GM12878 (cell line): ENCODE results near the gene HOXA2. TPM values are rescaled to one million over a fixed set of nuclear protein-coding genes. Genes with fewer than 3 reads are reported as not detected.

Source experiments
- ATAC-seq: fragments of 200-7000 bp; cut with Tn5 transposase; 3 replicates; pipeline ENCODE4 v1.9.1; 2020; ENCODE audit warnings: mild to moderate bottlenecking, moderate library complexity
- BruUV-seq: library from RNA; stranded (reverse); fragments of 400-500 nt; replicated peaks from 2 replicates; lab custom pipeline; 2021; lab: Mats Ljungman, UMichigan
- CTCF ChIA-PET: fragments of 300-600 bp; sonication (Branson Sonifier 250); formaldehyde crosslinking; extraction: SDS; loops from one replicate; lab custom pipeline; 2021; ENCODE audit warnings: inconsistent platforms; lab: Yijun Ruan, JAX
- POLR2A ChIA-PET: fragments of 350-600 bp; formaldehyde crosslinking; extraction: SDS; loops from one replicate; lab custom pipeline; 2021; ENCODE audit warnings: inconsistent platforms; lab: Charles Lee
- RAD21 ChIA-PET: fragments of 300-600 bp; sonication (Branson Sonifier 250); formaldehyde crosslinking; loops from one replicate; lab custom pipeline; 2023; ENCODE audit warnings: antibody characterized with exemption; ENCODE audit not compliant: unreplicated experiment; lab: Charles Lee
- SMC1A ChIA-PET: fragments of 300-600 bp; sonication (Branson Sonifier 250); formaldehyde crosslinking; loops from one replicate; lab custom pipeline; 2023; ENCODE audit not compliant: unreplicated experiment, uncharacterized antibody; lab: Charles Lee
- DNase-seq: peaks from one replicate; pipeline ENCODE4 v3.0.0-alpha.2; 2011; ENCODE audit warnings: low read depth, low spot score
- FAIRE-seq: peaks from 3 replicates; lab custom pipeline; 2011; peaks lifted over from hg19 to GRCh38; lab: Jason Lieb, UNC
- H2AFZ ChIP-seq: 2 replicates; pipeline ENCODE4 v1.6.0; 2011; ENCODE audit warnings: low read depth, low read length, control low read depth; ENCODE audit not compliant: control insufficient read depth
- H3K27ac ChIP-seq: 2 replicates; pipeline ENCODE4 v1.5.1; 2011; ENCODE audit warnings: control low read depth; ENCODE audit not compliant: control insufficient read depth, insufficient read depth
- H3K27me3 ChIP-seq, 2 experiments: replicated peaks in 1 of 2; 2 replicates each; pipeline versions ENCODE4 v1.6.0 to v1.6.1; 2011; ENCODE audit warnings: low read length in 1 of 2; ENCODE audit not compliant: control insufficient read depth in 2 of 2, insufficient read depth in 2 of 2
- H3K36me3 ChIP-seq, 2 experiments: 2 replicates each; pipeline ENCODE4 v1.5.1; 2011; ENCODE audit warnings: low read length in 1 of 2; ENCODE audit not compliant: control insufficient read depth in 2 of 2, insufficient read depth in 2 of 2
- H3K4me1 ChIP-seq: 2 replicates; pipeline ENCODE4 v1.6.1; 2011; ENCODE audit warnings: mild to moderate bottlenecking, low read length, moderate library complexity, mixed read lengths; ENCODE audit not compliant: control insufficient read depth, insufficient read depth
- H3K4me2 ChIP-seq: 2 replicates; pipeline ENCODE4 v1.6.0; 2011; ENCODE audit warnings: control low read depth; ENCODE audit not compliant: control insufficient read depth, insufficient read depth
- H3K4me3 ChIP-seq: fragments of 200-600 bp; sonication (generic); 2 replicates; pipeline ENCODE4 v1.5.1; 2016
- H3K79me2 ChIP-seq: 2 replicates; pipeline ENCODE4 v1.6.0; 2011; ENCODE audit warnings: low read length; ENCODE audit not compliant: control insufficient read depth, insufficient read depth
- H3K9ac ChIP-seq: 2 replicates; pipeline ENCODE4 v1.8.0; 2011; ENCODE audit warnings: low read length, control low read depth, mixed read lengths; ENCODE audit not compliant: control insufficient read depth, insufficient read depth
- H3K9me3 ChIP-seq: replicated peaks from 3 replicates; pipeline ENCODE4 v1.5.1; 2011; ENCODE audit warnings: mild to moderate bottlenecking, low read length; ENCODE audit not compliant: control insufficient read depth, insufficient read depth
- H4K20me1 ChIP-seq: 2 replicates; pipeline ENCODE4 v1.6.0; 2011; ENCODE audit not compliant: control insufficient read depth, insufficient read depth
- BMI1 ChIP-seq: fragments of 450-650 bp; IDR thresholded peaks from 2 replicates; pipeline ENCODE4 v1.6.1; 2016; ENCODE audit warnings: mild to moderate bottlenecking, moderate library complexity, borderline replicate concordance
- CREB1 ChIP-seq: IDR thresholded peaks from 2 replicates; pipeline ENCODE4 v1.6.1; 2012; ENCODE audit warnings: low read depth, mild to moderate bottlenecking, inconsistent platforms
- IRF4 ChIP-seq: IDR thresholded peaks from 2 replicates; pipeline ENCODE4 v1.6.1; 2011; ENCODE audit warnings: low read depth, low read length
- LARP7 ChIP-seq: fragments of 450-650 bp; IDR thresholded peaks from 2 replicates; pipeline ENCODE4 v1.6.1; 2017; ENCODE audit warnings: mild to moderate bottlenecking
- MAX ChIP-seq: IDR thresholded peaks from 2 replicates; pipeline ENCODE4 v1.6.1; 2012; ENCODE audit warnings: low read depth, low read length, improper control_type of control experiment
- MXI1 ChIP-seq: fragments of 150-350 bp; IDR thresholded peaks from 2 replicates; pipeline ENCODE4 v1.6.1; 2011; ENCODE audit warnings: low read depth, mild to moderate bottlenecking, inconsistent platforms, low read length, improper control_type of control experiment
- NFYA ChIP-seq: IDR thresholded peaks from 2 replicates; pipeline ENCODE4 v1.6.1; 2011; ENCODE audit warnings: low read depth, mild to moderate bottlenecking, low read length, improper control_type of control experiment, borderline replicate concordance
- NR2C1 ChIP-seq: fragments of 450-650 bp; IDR thresholded peaks from 2 replicates; pipeline ENCODE4 v1.6.1; 2017; ENCODE audit warnings: antibody characterized with exemption, mild to moderate bottlenecking, moderate library complexity
- SIX5 ChIP-seq: IDR thresholded peaks from 2 replicates; pipeline ENCODE4 v1.6.1; 2011; ENCODE audit warnings: mild to moderate bottlenecking, low read depth, low read length, moderate library complexity; ENCODE audit not compliant: severe bottlenecking
- TBL1XR1 ChIP-seq: IDR thresholded peaks from 2 replicates; pipeline ENCODE4 v1.6.1; 2012; ENCODE audit warnings: low read depth, low read length, improper control_type of control experiment
- TCF3 ChIP-seq: IDR thresholded peaks from 2 replicates; pipeline ENCODE4 v1.6.1; 2012; ENCODE audit warnings: low read depth, mild to moderate bottlenecking, low read length, borderline replicate concordance; ENCODE audit not compliant: insufficient read depth
- TCF7 ChIP-seq: IDR thresholded peaks from 2 replicates; pipeline ENCODE4 v1.6.1; 2014; ENCODE audit warnings: antibody characterized with exemption, borderline replicate concordance
- WGBS: methylation state at CpG from one replicate; pipeline ENCODE4 v1.1.6; 2016; ENCODE audit warnings: low lambda C conversion rate; ENCODE audit not compliant: insufficient replicate concordance, insufficient coverage; ENCODE audit errors: missing lambda C conversion rate; 5-methylcytosine and 5-hydroxymethylcytosine counted together
- in situ Hi-C: fragments of 300-500 bp; cut with MboI; formaldehyde crosslinking; loops from 9 replicates; pipeline ENCODE4 v1.14.3; 2018; ENCODE audit warnings: mixed read lengths
- intact Hi-C: fragments of 100-400 bp; cut with micrococcal nuclease; formaldehyde crosslinking; loops from one replicate; pipeline ENCODE4 v1.14.2; 2022; ENCODE audit not compliant: unreplicated experiment
- polyA plus RNA-seq, 11 experiments: library from polyadenylated mRNA; depleted of rRNA in 4 of 11; unstranded in 6 of 11; stranded (reverse) in 5 of 11; fragments of >200 nt; fragmentation: Nextera tagmentation in 4 of 11; fragmentation: Illumina TruSeq in 1 of 11; extraction: Ambion mirVana in 4 of 11; extraction: Trizol in 1 of 11; gene quantifications; 1 replicate in 1 of 11; 2 replicates in 10 of 11; pipeline versions ENCODE4 v1.2.1 to v1.2.3, GENCODE V29; 2011 to 2016; ENCODE audit warnings: inconsistent platforms in 2 of 11, missing spikeins in 2 of 11, low read depth in 1 of 11
- total RNA-seq, 4 experiments: library from RNA; depleted of rRNA in 3 of 4; stranded (reverse); fragments of >200 nt in 3 of 4; fragmentation: Illumina TruSeq in 1 of 4; extraction: Trizol in 1 of 4; gene quantifications; 2 replicates each; pipeline versions ENCODE4 v1.2.1 to v1.2.3, GENCODE V29; 2013 to 2021
- TF ChIP-seq, protein P1 (sequence below): IDR thresholded peaks from 2 replicates; pipeline ENCODE4 v1.6.1; 2011; ENCODE audit warnings: borderline replicate concordance, low read depth, mild to moderate bottlenecking, moderate library complexity, low read length; ENCODE audit not compliant: insufficient read depth, poor library complexity, severe bottlenecking
- TF ChIP-seq, protein P2 (sequence below): fragments of 450-650 bp; IDR thresholded peaks from 2 replicates; pipeline ENCODE4 v1.6.1; 2018; ENCODE audit warnings: mild to moderate bottlenecking, low read depth, moderate library complexity; ENCODE audit not compliant: partially characterized antibody
- TF ChIP-seq, protein P3 (sequence below): IDR thresholded peaks from 2 replicates; pipeline ENCODE4 v1.6.1; 2012; ENCODE audit warnings: low read length, inconsistent platforms

Gene HOXA2
- total and polyA plus RNA-seq, 10 of the 15 experiments (the other 5 are each of a cell fraction or from before 2014, with no cell fraction given): not detected

DNA sequence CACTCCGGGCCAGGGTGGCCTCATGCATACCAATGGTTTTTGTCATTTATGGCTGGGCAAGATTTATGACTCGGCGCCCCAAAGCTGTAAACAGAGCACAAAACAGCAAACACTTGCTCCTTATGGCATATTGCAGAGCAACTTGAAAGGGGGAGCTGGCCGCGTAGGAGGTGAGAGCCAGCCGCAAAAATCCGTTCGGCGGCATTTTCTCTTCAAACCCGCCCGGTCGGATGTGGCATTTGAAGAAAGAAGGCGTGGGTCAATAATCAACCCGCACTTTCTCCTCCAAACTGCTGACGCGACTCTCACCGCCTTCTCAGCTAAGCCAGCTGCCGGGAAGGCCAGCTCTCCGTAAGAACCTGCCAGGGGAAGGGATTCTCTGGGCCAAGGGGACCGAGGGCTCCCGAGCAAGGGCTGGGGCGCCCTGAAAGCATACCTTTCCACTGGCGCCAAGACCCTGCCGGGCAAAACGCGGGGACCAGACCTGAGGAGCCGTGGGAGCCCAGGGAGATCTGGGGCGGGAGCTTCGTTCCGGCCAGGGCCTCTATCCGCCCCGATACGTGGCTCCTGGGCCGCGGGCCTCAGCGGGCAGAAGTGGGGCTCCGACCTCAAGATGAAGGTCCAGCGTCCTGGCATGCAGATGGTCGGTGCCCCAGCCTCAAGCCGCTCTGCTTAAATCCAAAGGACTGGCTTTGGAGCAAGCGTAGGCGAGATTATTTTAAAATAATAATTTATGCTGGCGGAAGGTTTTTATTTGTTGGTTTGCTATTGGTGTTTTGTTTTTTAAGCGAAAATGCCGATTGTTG, 12.9 kb upstream of the HOXA2 start:
- intact Hi-C loops (no loop called here), in situ Hi-C loops (no loop called here)
- Histone ChIP-seq H2AFZ (no peak overlapping the region), H3K4me1 (no peaks in the 10 kb centered on the region), H3K4me3 (no peak overlapping the region), H4K20me1 (no peaks in the 10 kb centered on the region; the same call in 1 of the 2 replicates), H3K4me2 (no peak overlapping the region), H3K79me2 (no peaks in the 10 kb centered on the region), H3K27ac (no peak overlapping the region), H3K9ac (no peak overlapping the region), H3K36me3 (no peaks in the 10 kb centered on the region), H3K9me3 (no peaks in the 10 kb centered on the region), H3K27me3 (no peaks in the 10 kb centered on the region)
- POLR2A ChIA-PET: no interaction called here
- WGBS: 76% methylated on average over 45 of the region's 45 CpGs
- CTCF ChIA-PET: no interaction called here
- no peak for ATAC-seq
- BruUV-seq: no TSS peak
- FAIRE-seq: no peak
- no peak for TF ChIP-seq BMI1
- no peak for TF ChIP-seq LARP7
- no peak for TF ChIP-seq MXI1
- no peak for TF ChIP-seq NR2C1
- no peak for TF ChIP-seq CREB1
- TF ChIP-seq, protein P1, sequence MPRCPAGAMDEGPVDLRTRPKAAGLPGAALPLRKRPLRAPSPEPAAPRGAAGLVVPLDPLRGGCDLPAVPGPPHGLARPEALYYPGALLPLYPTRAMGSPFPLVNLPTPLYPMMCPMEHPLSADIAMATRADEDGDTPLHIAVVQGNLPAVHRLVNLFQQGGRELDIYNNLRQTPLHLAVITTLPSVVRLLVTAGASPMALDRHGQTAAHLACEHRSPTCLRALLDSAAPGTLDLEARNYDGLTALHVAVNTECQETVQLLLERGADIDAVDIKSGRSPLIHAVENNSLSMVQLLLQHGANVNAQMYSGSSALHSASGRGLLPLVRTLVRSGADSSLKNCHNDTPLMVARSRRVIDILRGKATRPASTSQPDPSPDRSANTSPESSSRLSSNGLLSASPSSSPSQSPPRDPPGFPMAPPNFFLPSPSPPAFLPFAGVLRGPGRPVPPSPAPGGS: no peak
- TF ChIP-seq TCF3: no peak
- TF ChIP-seq IRF4: no peak
- no peak for TF ChIP-seq TCF7
- TF ChIP-seq, protein P2, sequence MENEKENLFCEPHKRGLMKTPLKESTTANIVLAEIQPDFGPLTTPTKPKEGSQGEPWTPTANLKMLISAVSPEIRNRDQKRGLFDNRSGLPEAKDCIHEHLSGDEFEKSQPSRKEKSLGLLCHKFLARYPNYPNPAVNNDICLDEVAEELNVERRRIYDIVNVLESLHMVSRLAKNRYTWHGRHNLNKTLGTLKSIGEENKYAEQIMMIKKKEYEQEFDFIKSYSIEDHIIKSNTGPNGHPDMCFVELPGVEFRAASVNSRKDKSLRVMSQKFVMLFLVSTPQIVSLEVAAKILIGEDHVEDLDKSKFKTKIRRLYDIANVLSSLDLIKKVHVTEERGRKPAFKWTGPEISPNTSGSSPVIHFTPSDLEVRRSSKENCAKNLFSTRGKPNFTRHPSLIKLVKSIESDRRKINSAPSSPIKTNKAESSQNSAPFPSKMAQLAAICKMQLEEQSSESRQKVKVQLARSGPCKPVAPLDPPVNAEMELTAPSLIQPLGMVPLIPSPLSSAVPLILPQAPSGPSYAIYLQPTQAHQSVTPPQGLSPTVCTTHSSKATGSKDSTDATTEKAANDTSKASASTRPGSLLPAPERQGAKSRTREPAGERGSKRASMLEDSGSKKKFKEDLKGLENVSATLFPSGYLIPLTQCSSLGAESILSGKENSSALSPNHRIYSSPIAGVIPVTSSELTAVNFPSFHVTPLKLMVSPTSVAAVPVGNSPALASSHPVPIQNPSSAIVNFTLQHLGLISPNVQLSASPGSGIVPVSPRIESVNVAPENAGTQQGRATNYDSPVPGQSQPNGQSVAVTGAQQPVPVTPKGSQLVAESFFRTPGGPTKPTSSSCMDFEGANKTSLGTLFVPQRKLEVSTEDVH: no peak
- TF ChIP-seq MAX: no peak
- TF ChIP-seq SIX5: no peak
- TF ChIP-seq, protein P3, sequence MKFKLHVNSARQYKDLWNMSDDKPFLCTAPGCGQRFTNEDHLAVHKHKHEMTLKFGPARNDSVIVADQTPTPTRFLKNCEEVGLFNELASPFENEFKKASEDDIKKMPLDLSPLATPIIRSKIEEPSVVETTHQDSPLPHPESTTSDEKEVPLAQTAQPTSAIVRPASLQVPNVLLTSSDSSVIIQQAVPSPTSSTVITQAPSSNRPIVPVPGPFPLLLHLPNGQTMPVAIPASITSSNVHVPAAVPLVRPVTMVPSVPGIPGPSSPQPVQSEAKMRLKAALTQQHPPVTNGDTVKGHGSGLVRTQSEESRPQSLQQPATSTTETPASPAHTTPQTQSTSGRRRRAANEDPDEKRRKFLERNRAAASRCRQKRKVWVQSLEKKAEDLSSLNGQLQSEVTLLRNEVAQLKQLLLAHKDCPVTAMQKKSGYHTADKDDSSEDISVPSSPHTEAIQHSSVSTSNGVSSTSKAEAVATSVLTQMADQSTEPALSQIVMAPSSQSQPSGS: no peak
- no peak for TF ChIP-seq TBL1XR1
- TF ChIP-seq NFYA: no peak
- DNase-seq: no peak
- RAD21 ChIA-PET: interaction anchor here (1.4 kb wide), 1 partner anchor 261 kb away, joined by 3 read pairs; no protein-coding TSS in a partner anchor
- SMC1A ChIA-PET: no interaction called here
